HG02588 (cell line): ENCODE data around the gene ABCA6.

ENCODE experiments used
- ATAC-seq: cut with Tn5 transposase; IDR thresholded peaks from one replicate; pipeline ENCODE4 v1.9.1; 2021; ENCODE audit warnings: mild to moderate bottlenecking, moderate library complexity; ENCODE audit not compliant: unreplicated experiment

Gene ABCA6

GRCh38 chr17:69056179-69056823 is 85.4 kb downstream of the ABCA6 start:
- no peak for ATAC-seq

GRCh38 chr17:69055334-69055733 is 86.4 kb downstream of the ABCA6 start:
- ATAC-seq: no peak

DNA sequence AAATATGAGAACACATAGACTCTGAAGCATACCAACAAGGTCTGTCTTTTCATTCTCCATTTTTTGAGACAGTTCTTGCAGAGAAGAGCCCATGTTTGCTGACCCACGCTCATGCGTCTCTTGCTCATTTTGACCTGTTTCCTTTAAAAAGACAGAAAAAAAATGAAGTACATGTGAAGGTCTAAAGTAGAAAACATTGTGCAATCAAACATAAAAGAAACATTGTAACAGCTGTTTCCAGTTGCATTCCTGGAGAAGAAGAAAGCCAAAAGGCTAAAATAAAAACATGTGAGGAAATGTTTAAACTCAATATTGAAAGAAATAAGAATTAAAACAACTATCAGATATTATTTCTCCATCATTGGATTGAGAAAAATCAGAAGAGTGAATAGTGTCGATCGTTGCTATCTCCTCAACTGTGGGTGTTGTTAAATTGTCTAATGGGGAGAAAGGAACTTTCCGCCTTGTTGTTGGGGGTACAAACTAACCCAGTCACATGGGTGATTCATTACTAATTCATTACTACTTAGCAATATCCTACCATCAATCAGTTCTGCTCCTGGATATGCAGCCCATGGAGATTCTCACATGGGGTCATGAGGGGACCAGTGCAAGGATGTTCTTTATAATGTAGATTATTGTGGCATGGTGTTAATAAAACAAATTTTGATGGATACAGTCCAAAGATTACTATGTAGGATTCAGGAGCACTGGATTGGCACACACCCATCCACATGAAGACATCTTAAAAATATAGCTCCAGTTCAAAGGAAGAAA is 90.5 kb downstream of the ABCA6 start:
- ATAC-seq: no peak

DNA sequence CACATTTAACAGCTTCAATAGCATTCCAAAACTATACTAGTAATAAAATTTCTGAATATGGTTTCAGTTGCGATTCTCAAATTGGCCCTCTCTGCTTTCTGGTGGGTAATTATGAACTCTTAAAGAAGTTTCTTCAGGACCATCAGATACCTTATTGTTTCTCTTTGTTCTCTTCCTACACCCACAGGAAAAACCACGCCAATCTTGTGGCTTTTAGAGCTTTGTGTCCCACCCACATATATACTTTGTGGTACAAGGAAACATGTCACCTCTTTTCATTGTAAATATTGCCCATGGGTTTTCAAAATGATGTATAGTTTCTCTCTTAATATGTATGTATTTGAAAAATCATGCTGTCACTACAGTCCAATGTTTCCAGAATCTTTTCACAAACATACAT is 93.1 kb downstream of the ABCA6 start:
- ATAC-seq: no peak

- ATAC-seq: no peak
These were observed 94.1 kb downstream of the ABCA6 start for GRCh38 chr17:69047368-69048263.

DNA sequence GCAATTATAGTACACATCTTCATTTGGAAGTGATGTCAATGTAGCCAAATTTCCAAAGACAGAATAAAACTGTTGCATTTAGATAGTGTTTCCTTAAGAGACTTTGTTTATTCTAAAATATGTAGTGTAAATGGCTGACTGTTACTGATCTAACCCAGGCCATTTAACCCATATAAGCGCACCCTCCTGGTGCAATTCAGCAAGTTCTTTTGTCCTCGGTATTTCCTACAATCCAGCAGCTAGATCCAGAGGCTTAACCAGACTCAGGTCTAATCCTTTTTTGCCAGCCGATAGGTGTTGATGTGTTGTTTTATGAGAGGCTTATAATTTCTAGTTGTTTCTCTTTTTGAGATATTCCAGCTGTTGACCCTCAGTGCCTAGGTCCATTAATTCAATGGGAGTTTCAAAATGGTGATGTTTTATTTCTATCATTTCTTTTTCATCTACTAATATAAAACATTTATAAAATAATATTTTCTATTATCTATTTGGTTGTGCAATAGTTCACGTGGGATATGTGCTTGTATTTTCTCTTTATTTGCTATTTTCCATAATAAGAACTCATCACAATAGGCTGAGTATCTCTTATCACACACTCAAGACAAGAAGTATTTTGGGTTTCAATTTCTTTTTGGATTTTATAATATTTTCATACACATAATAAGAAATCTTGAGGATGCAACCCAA is 95.4 kb downstream of the ABCA6 start:
- no peak for ATAC-seq

- ATAC-seq: no peak
These were observed 96.0 kb downstream of the ABCA6 start for GRCh38 chr17:69045646-69046045.

DNA sequence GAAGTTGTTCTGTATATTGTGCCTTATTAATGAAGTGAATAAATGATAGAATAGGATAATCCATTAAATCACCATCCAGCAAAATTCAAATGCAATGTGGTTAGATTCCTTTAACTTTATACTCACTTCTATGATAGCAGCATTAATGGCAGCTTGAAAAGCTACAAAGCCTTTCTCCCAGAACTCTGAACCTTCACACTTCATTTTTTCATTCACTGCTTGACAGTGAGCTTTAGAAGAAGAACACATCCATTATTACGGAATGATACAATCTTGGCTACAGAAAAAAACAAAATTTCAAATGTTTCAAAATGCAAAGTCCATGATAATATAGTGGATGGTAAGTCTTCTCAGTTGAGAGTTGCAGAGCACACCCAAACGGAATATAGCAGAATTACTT is 97.3 kb downstream of the ABCA6 start:
- no peak for ATAC-seq

DNA sequence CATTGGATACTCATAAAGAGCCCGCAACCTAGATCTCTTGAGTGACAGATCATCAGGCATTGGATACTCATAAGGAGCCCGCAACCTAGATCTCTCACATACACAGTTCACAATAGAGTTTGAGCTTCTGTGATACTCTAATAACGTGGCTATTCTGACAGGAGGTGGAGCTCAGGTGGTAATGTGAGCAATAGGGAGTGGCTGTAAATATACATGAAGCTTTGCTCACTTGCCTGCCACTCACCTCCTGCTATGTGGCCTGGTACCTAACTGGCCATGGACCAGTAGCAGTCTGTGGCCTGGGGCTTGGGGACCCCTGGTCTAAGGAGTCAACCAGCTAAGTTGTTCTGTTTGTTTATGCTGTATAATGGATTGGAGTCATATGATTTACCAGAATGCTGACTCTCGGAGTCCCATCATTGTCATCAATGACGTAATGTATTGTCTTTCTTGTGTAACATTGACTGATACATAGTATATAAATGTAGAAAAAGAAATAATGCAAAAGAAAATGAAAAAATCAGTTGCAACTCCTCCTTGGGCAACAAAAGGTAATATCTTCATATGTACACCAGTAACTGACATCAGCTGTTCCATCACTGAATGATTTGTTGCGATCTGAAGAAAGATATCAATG is 98.5 kb downstream of the ABCA6 start:
- no peak for ATAC-seq

DNA sequence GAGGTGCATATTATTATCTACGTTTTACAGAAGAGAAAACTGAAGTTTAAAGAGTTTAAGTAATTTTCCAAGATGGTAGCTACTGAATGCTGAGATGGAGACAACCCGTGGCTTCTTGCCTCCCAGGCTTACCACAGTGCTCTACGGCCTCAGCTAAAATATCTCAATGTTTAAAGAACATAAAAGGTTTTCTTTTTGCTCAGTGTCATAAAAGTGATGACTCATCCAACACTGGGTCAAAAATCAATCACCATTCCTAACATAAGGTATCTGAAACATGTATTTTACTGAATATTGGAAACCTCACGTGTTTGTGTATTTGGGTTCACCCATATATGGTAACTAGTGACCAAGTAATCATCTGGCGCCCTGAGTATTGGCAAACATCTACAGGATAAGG is 99.4 kb downstream of the ABCA6 start:
- no peak for ATAC-seq

DNA sequence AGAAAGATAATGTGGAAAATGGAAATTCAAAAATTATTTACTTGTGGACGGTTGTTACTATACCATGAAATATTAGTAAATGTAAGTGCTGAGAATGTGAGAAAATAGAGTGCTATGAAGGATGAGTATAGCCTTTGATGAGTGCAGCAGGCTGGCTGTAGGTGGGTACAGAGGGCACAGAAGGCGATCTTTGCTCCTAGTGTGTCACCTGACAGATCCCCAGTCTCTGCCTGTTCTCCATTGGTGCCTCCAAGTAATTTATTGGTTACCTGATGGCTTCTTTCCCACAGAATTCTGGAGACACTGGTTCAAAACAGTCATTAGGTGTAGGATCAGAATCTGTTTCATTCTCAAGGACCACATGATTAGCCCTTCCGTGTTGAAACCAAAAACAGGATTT is 109.9 kb downstream of the ABCA6 start:
- ATAC-seq: no peak

GRCh38 chr17:69030169-69030568 is 111.5 kb downstream of the ABCA6 start:
- no peak for ATAC-seq
